GM23338 (cell line): ENCODE measurements around the gene ELAVL3. TPM values are rescaled to one million over a fixed set of nuclear protein-coding genes. Genes with fewer than 3 reads are reported as not detected.

ENCODE experiments used
- ATAC-seq: fragments of 200-7000 bp; cut with Tn5 transposase; 3 replicates; pipeline ENCODE4 v1.9.1; 2020
- DNase-seq: peaks from one replicate; pipeline ENCODE4 v3.0.0-alpha.2; 2015; ENCODE audit warnings: low spot score
- H2AFZ ChIP-seq: fragments of 200-600 bp; sonication (generic); 2 replicates; pipeline ENCODE4 v1.8.0; 2016; ENCODE audit warnings: antibody characterized with exemption, mild to moderate bottlenecking, moderate library complexity
- H3F3A ChIP-seq: fragments of 200-600 bp; sonication (generic); replicated peaks from 2 replicates; pipeline ENCODE4 v1.8.0; 2017; ENCODE audit warnings: antibody characterized with exemption, mixed run types, low read depth
- H3K27ac ChIP-seq: fragments of 200-600 bp; sonication (generic); 2 replicates; pipeline ENCODE4 v1.6.1; 2016; ENCODE audit warnings: low read depth
- H3K27me3 ChIP-seq: fragments of 200-600 bp; sonication (generic); 2 replicates; pipeline ENCODE4 v1.8.0; 2016; ENCODE audit warnings: mild to moderate bottlenecking, mixed run types, moderate library complexity; ENCODE audit not compliant: insufficient read depth
- H3K36me3 ChIP-seq: fragments of 200-600 bp; sonication (generic); 2 replicates; pipeline ENCODE4 v1.8.0; 2016; ENCODE audit warnings: mild to moderate bottlenecking; ENCODE audit not compliant: insufficient read depth
- H3K4me1 ChIP-seq: fragments of 200-600 bp; sonication (generic); 2 replicates; pipeline ENCODE4 v1.8.0; 2016; ENCODE audit warnings: mild to moderate bottlenecking, moderate library complexity; ENCODE audit not compliant: insufficient read depth
- H3K4me2 ChIP-seq: fragments of 200-600 bp; sonication (generic); 2 replicates; pipeline ENCODE4 v1.7.1; 2017; ENCODE audit warnings: mixed run types
- H3K4me3 ChIP-seq: fragments of 200-600 bp; sonication (generic); 2 replicates; pipeline ENCODE4 v1.6.1; 2016; ENCODE audit warnings: mixed run types
- H3K79me2 ChIP-seq: fragments of 200-600 bp; sonication (generic); replicated peaks from 2 replicates; pipeline ENCODE4 v1.8.0; 2017; ENCODE audit warnings: mild to moderate bottlenecking; ENCODE audit not compliant: insufficient read depth
- H3K9me2 ChIP-seq: fragments of 200-600 bp; sonication (generic); 2 replicates; pipeline ENCODE4 v1.8.0; 2017; ENCODE audit not compliant: insufficient read depth
- H4K20me1 ChIP-seq: fragments of 200-600 bp; sonication (generic); replicated peaks from 2 replicates; pipeline ENCODE4 v1.8.0; 2017; ENCODE audit warnings: mild to moderate bottlenecking; ENCODE audit not compliant: insufficient read depth
- H3K27ac Mint-ChIP-seq: 2 replicates; pipeline ENCODE4 v1.8.0; 2020; ENCODE audit warnings: inconsistent platforms, mild to moderate bottlenecking, moderate library complexity, mixed read lengths
- H3K27me3 Mint-ChIP-seq: 3 replicates; pipeline ENCODE4 v1.8.0; 2022; ENCODE audit warnings: low read depth, mild to moderate bottlenecking, moderate library complexity, mixed read lengths, inconsistent platforms; ENCODE audit not compliant: insufficient read depth, poor library complexity
- H3K36me3 Mint-ChIP-seq: 3 replicates; pipeline ENCODE4 v1.8.0; 2021; ENCODE audit warnings: low read depth, mild to moderate bottlenecking, inconsistent platforms, moderate library complexity, mixed read lengths
- H3K4me1 Mint-ChIP-seq: 3 replicates; pipeline ENCODE4 v1.8.0; 2020; ENCODE audit warnings: mild to moderate bottlenecking, inconsistent platforms, mixed read lengths
- H3K4me3 Mint-ChIP-seq: 3 replicates; pipeline ENCODE4 v1.8.0; 2021; ENCODE audit warnings: moderate library complexity, mild to moderate bottlenecking, inconsistent platforms, mixed read lengths
- H3K9me3 Mint-ChIP-seq: 3 replicates; pipeline ENCODE4 v1.8.0; 2020; ENCODE audit warnings: moderate library complexity, mild to moderate bottlenecking, inconsistent platforms, mixed read lengths
- CREB1 ChIP-seq: fragments of 250-450 bp; sonication (Bioruptor Pico); IDR thresholded peaks from 2 replicates; pipeline ENCODE4 v1.5.0; 2020; ENCODE audit warnings: low read depth, mild to moderate bottlenecking, moderate library complexity
- CTCF ChIP-seq, 2 experiments: fragments of 200-600 bp in 1 of 2; sonication (generic) in 1 of 2; conservative IDR thresholded peaks; 2 replicates each; pipeline versions ENCODE4 v1.5.1 to v1.6.1; 2016 to 2017; ENCODE audit warnings: antibody characterized with exemption in 2 of 2, low read depth in 2 of 2, mild to moderate bottlenecking in 2 of 2, moderate library complexity in 1 of 2
- EZH2 ChIP-seq: fragments of 200-600 bp; sonication (generic); IDR thresholded peaks from one replicate; pipeline ENCODE4 v1.8.0; 2017; ENCODE audit warnings: antibody characterized with exemption, mild to moderate bottlenecking, low read depth; ENCODE audit not compliant: unreplicated experiment
- EZH2phosphoT487 ChIP-seq: fragments of 200-600 bp; sonication (generic); IDR thresholded peaks from one replicate; pipeline ENCODE4 v1.8.1; 2018; ENCODE audit warnings: antibody characterized with exemption; ENCODE audit not compliant: unreplicated experiment
- JUNB ChIP-seq: IDR thresholded peaks from one replicate; pipeline ENCODE4 v1.6.1; 2016; ENCODE audit warnings: antibody characterized with exemption; ENCODE audit not compliant: unreplicated experiment
- NANOG ChIP-seq: IDR thresholded peaks from 2 replicates; pipeline ENCODE4 v1.6.1; 2016; ENCODE audit warnings: antibody characterized with exemption, borderline replicate concordance
- REST ChIP-seq: IDR thresholded peaks from one replicate; pipeline ENCODE4 v1.6.1; 2018; ENCODE audit warnings: antibody characterized with exemption; ENCODE audit not compliant: unreplicated experiment
- ZNF114 ChIP-seq: fragments of 250-450 bp; sonication (Bioruptor Pico); IDR thresholded peaks from 2 replicates; pipeline ENCODE4 v1.5.0; 2020; ENCODE audit warnings: mild to moderate bottlenecking, moderate library complexity
- ZNF331 ChIP-seq: fragments of 250-450 bp; sonication (Bioruptor Pico); IDR thresholded peaks from 2 replicates; pipeline ENCODE4 v1.5.0; 2020; ENCODE audit warnings: low read depth, mild to moderate bottlenecking, moderate library complexity
- polyA plus RNA-seq: library from polyadenylated mRNA; unstranded; fragments of >200 nt; fragmentation: Nextera tagmentation; extraction: Ambion mirVana; gene quantifications from 2 replicates; pipeline ENCODE4 v1.2.1, GENCODE V29; 2016
- total RNA-seq: library from RNA; depleted of rRNA; stranded (reverse); fragments of >200 nt; shearing (Covaris generic); gene quantifications from 2 replicates; pipeline ENCODE4 v1.2.3, GENCODE V29; 2014

ELAVL3 gene
- total and polyA plus RNA-seq, 2 experiments from 2014 or later: 0.45 to 1.2 TPM

GRCh38 chr19:11452620-11453310 lies 28.1 kb downstream of the ELAVL3 start:
- peak; percentile 59 for DNase-seq
- Histone ChIP-seq H2AFZ (peak overlapping the region; percentile 72), H3K79me2 (no peaks in the 10 kb centered on the region), H3K27ac (no peak overlapping the region; the same call in 1 of the 2 replicates), H3K36me3 (no peaks in the 10 kb centered on the region; the same call in 1 of the 2 replicates), H3K27me3 (no peaks in the 10 kb centered on the region), H3F3A (0 out of 2 replicates have a peak, but pooled peaks cover 9% of the 10 kb centered on the region), H3K9me2 (no peaks in the 10 kb centered on the region), H4K20me1 (no peaks in the 10 kb centered on the region), H3K4me3 (peak overlapping the region; percentile 10; the same call in 1 of the 2 replicates), H3K4me1 (peaks cover 31% of the 10 kb centered on the region), H3K4me2 (peak overlapping the region; percentile 55)
- peak; percentile 12 for ATAC-seq
- Mint-ChIP-seq H3K27ac (peak overlapping the region; percentile 95), H3K36me3 (peaks cover 18% of the 10 kb centered on the region), H3K4me1 (peaks cover 22% of the 10 kb centered on the region), H3K27me3 (peaks cover 12% of the 10 kb centered on the region), H3K4me3 (peak overlapping the region; percentile 45), H3K9me3 (no peaks in the 10 kb centered on the region; the same call in 2 of the 3 replicates)
- TF ChIP-seq REST (no peak), CTCF (conservative IDR thresholded peaks at IDR 0.05; ENCODE audit: low read depth in 2 of 2) (peak; percentile 59 to 69)

GRCh38 chr19:11451871-11452619 lies 28.8 kb downstream of the ELAVL3 start:
- Histone ChIP-seq H3K27ac (no peak overlapping the region; the same call in 1 of the 2 replicates), H3K4me2 (peak overlapping the region; percentile 55), H3K9me2 (no peaks in the 10 kb centered on the region), H3F3A (0 out of 2 replicates have a peak, but pooled peaks cover 9% of the 10 kb centered on the region), H2AFZ (no peak overlapping the region), H4K20me1 (no peaks in the 10 kb centered on the region), H3K27me3 (no peaks in the 10 kb centered on the region), H3K4me3 (peak overlapping the region; percentile 12; the same call in 1 of the 2 replicates), H3K36me3 (no peaks in the 10 kb centered on the region; the same call in 1 of the 2 replicates), H3K79me2 (no peaks in the 10 kb centered on the region), H3K4me1 (peaks cover 31% of the 10 kb centered on the region)
- Mint-ChIP-seq H3K4me1 (peaks cover 22% of the 10 kb centered on the region), H3K27me3 (peaks cover 12% of the 10 kb centered on the region), H3K9me3 (no peaks in the 10 kb centered on the region; the same call in 2 of the 3 replicates), H3K4me3 (peak overlapping the region; percentile 45), H3K36me3 (peaks cover 20% of the 10 kb centered on the region), H3K27ac (peak overlapping the region; percentile 92)
- DNase-seq: peak; percentile 45
- ATAC-seq: peak; percentile 6; the same call in 2 of the 3 replicates
- TF ChIP-seq NANOG: no peak
- no peak for TF ChIP-seq ZNF331 (CRISPR knock-in tag)
- TF ChIP-seq CREB1 (CRISPR knock-in tag): no peak
- no peak for TF ChIP-seq EZH2phosphoT487
- TF ChIP-seq JUNB: no peak
- no peak for TF ChIP-seq EZH2
- no peak for TF ChIP-seq ZNF114 (CRISPR knock-in tag)
